DND-41 (cell line): ENCODE measurements around the gene FBXL12.

Experiments
- ATAC-seq: fragments of 200-7000 bp; cut with Tn5 transposase; 3 replicates; pipeline ENCODE4 v1.9.1; 2021; ENCODE audit warnings: low read depth; ENCODE audit not compliant: insufficient read depth
- DNase-seq: peaks from one replicate; pipeline ENCODE4 v3.0.0-alpha.2; 2020
- H2AFZ ChIP-seq: 2 replicates; pipeline ENCODE4 v1.6.0; 2012; ENCODE audit warnings: low read depth, low read length
- H3K27ac ChIP-seq: 2 replicates; pipeline ENCODE4 v1.5.1; 2012; ENCODE audit warnings: low read length, inconsistent platforms
- H3K27me3 ChIP-seq: fragments of 200-600 bp; sonication (generic); 2 replicates; pipeline ENCODE4 v1.6.0; 2012; ENCODE audit warnings: low read length, mild to moderate bottlenecking, inconsistent platforms; ENCODE audit not compliant: insufficient read depth, poor library complexity
- H3K36me3 ChIP-seq: 2 replicates; pipeline ENCODE4 v1.5.1; 2012; ENCODE audit warnings: low read length, inconsistent platforms; ENCODE audit not compliant: insufficient read depth
- H3K4me1 ChIP-seq: 2 replicates; pipeline ENCODE4 v1.5.1; 2012; ENCODE audit warnings: mild to moderate bottlenecking, low read length; ENCODE audit not compliant: insufficient read depth
- H3K4me2 ChIP-seq: 2 replicates; pipeline ENCODE4 v1.6.0; 2012; ENCODE audit warnings: mild to moderate bottlenecking, moderate library complexity, low read length, inconsistent platforms; ENCODE audit not compliant: insufficient read depth
- H3K4me3 ChIP-seq, 2 experiments: fragments of 200-600 bp in 1 of 2; shearing (Covaris generic) in 1 of 2; 2 replicates each; pipeline ENCODE4 v1.5.1; 2012 to 2016; ENCODE audit warnings: inconsistent platforms in 2 of 2, low read length in 2 of 2, mild to moderate bottlenecking in 2 of 2, low read depth in 1 of 2, moderate library complexity in 1 of 2
- H3K79me2 ChIP-seq: 2 replicates; pipeline ENCODE4 v1.6.0; 2012; ENCODE audit warnings: low read length, inconsistent platforms; ENCODE audit not compliant: insufficient read depth
- H3K9ac ChIP-seq: 2 replicates; pipeline ENCODE4 v1.6.0; 2012; ENCODE audit warnings: low read depth, mild to moderate bottlenecking, inconsistent platforms, low read length, moderate library complexity
- H3K9me3 ChIP-seq: 2 replicates; pipeline ENCODE4 v1.5.1; 2012; ENCODE audit warnings: low read length, moderate library complexity, mild to moderate bottlenecking, inconsistent platforms; ENCODE audit not compliant: insufficient read depth, severe bottlenecking
- H4K20me1 ChIP-seq: 2 replicates; pipeline ENCODE4 v1.6.0; 2012; ENCODE audit warnings: low read length; ENCODE audit not compliant: insufficient read depth
- EZH2 ChIP-seq: IDR thresholded peaks from 3 replicates; pipeline ENCODE4 v1.6.1; 2012; ENCODE audit warnings: borderline replicate concordance, low read depth, mild to moderate bottlenecking, moderate library complexity, low read length, inconsistent platforms; ENCODE audit not compliant: severe bottlenecking
- TF ChIP-seq, protein P1 (sequence below): IDR thresholded peaks from 2 replicates; pipeline ENCODE4 v1.5.1; 2012; ENCODE audit warnings: borderline replicate concordance, low read length, moderate library complexity, mild to moderate bottlenecking; ENCODE audit not compliant: poor library complexity, severe bottlenecking; ENCODE audit errors: extremely low read depth

FBXL12 gene

GRCh38 chr19:9836021-9836420 is 17.1 kb upstream of the FBXL12 start:
- Histone ChIP-seq H3K36me3 (peaks cover 42% of the 10 kb centered on the region), H3K4me3 (peak overlapping the region; percentile 62 to 95), H2AFZ (peak overlapping the region; percentile 64; the same call in 1 of the 2 replicates), H3K27ac (peak overlapping the region; percentile 76), H3K9ac (peak overlapping the region; percentile 88), H3K27me3 (no peaks in the 10 kb centered on the region), H3K9me3 (no peaks in the 10 kb centered on the region), H3K4me2 (peak overlapping the region; percentile 99), H4K20me1 (peaks cover 24% of the 10 kb centered on the region), H3K4me1 (peaks cover 32% of the 10 kb centered on the region), H3K79me2 (peaks cover 61% of the 10 kb centered on the region)
- DNase-seq (peak; percentile 31), ATAC-seq (no peak)
- TF ChIP-seq EZH2, result no peak
- TF ChIP-seq, protein P1, sequence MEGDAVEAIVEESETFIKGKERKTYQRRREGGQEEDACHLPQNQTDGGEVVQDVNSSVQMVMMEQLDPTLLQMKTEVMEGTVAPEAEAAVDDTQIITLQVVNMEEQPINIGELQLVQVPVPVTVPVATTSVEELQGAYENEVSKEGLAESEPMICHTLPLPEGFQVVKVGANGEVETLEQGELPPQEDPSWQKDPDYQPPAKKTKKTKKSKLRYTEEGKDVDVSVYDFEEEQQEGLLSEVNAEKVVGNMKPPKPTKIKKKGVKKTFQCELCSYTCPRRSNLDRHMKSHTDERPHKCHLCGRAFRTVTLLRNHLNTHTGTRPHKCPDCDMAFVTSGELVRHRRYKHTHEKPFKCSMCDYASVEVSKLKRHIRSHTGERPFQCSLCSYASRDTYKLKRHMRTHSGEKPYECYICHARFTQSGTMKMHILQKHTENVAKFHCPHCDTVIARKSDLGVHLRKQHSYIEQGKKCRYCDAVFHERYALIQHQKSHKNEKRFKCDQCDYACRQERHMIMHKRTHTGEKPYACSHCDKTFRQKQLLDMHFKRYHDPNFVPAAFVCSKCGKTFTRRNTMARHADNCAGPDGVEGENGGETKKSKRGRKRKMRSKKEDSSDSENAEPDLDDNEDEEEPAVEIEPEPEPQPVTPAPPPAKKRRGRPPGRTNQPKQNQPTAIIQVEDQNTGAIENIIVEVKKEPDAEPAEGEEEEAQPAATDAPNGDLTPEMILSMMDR, result peak; percentile 24

GRCh38 chr19:9835507-9835949 is 16.6 kb upstream of the FBXL12 start:
- no peaks in the 10 kb centered on the region for H3K27me3 ChIP-seq
- DNase-seq, result no peak
- no peaks in the 10 kb centered on the region for H3K9me3 ChIP-seq
- peak overlapping the region; percentile 62 to 95 for H3K4me3 ChIP-seq
- H3K27ac ChIP-seq, result peak overlapping the region; percentile 76
- no peak; the same call in 2 of the 3 replicates for ATAC-seq
- peaks cover 32% of the 10 kb centered on the region for H3K4me1 ChIP-seq
- peaks cover 39% of the 10 kb centered on the region for H3K36me3 ChIP-seq
- H3K9ac ChIP-seq, result peak overlapping the region; percentile 88
- no peak for TF ChIP-seq EZH2
- TF ChIP-seq, protein P1, result no peak
- peaks cover 59% of the 10 kb centered on the region for H3K79me2 ChIP-seq
- H3K4me2 ChIP-seq, result peak overlapping the region; percentile 99
- peak overlapping the region; percentile 64 for H2AFZ ChIP-seq
- peaks cover 24% of the 10 kb centered on the region for H4K20me1 ChIP-seq

DNA sequence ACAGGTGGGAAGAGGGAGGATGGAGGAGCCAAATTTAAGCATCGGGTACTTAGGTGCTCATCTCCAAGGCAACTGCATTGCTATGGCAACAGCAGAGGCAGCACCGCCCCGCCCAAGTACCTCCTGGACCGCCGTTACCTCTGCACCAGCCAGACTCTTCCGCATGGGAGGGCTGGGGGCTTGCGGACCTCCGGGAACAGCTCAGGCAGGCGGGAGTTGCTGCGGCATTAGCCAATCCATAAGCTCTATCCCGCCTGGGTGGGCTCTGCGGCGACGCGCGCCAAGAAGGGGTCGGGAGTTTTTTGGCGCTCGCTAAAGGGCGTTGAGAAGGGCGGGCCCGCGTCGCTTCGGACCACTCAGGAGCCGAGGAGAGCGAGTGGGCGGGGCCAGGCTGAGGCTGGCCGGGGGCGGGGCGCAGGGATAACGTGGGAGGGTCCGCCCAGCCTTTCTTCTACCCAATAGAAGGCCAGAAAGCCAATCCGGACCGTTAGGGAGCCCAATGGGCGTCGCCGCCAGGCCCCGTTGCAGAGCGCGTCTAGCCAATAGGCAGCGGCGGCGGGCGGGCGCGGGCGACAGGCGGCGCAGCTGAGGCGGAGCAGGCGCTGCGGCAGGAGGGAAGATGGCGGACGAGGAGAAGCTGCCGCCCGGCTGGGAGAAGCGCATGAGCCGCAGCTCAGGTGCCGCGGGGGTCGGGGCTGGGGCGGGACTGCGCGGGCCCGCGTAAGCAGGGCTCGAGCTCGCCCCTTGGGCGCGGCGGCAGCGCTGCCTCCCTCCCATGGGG is 16.0 kb upstream of the FBXL12 start, which contains the start of gene PIN1:
Gene PIN1, plus strand, starts transcription at position 593 of the 781 bp plus-strand sequence. Its CDS starts 27 bp downstream, at position 620.
- Histone ChIP-seq H3K9ac (peak within 1 kb of the TSS; percentile 88), H3K9me3 (no peaks in the 10 kb centered on the region), H3K27ac (peak within 1 kb of the TSS; percentile 77), H3K4me2 (peak within 1 kb of the TSS; percentile 99), H3K36me3 (peaks cover 40% of the 10 kb centered on the region), H4K20me1 (peaks cover 26% of the 10 kb centered on the region), H3K27me3 (no peaks in the 10 kb centered on the region), H3K4me3 (peak within 1 kb of the TSS; percentile 62 to 95), H3K4me1 (peaks cover 34% of the 10 kb centered on the region), H2AFZ (peak within 1 kb of the TSS; percentile 79), H3K79me2 (peaks cover 62% of the 10 kb centered on the region)
- TF ChIP-seq EZH2, result no peak
- TF ChIP-seq, protein P1, result peak; percentile 58
- DNase-seq, result peak; percentile 100
- peak; percentile 93 for ATAC-seq
